AG09309 (cell line): Measurements from ENCODE around the gene VAMP2.
A peak's percentile ranks its signal among the peaks of the same experiment; 100 is the strongest.
"Not testable (repeated sequence)": the region's sequence is repeated elsewhere in the genome, so short reads cannot be mapped to it uniquely, and the experiment has no call there.

Experiments used
- DNase-seq: peaks from one replicate; pipeline ENCODE4 v3.0.0-alpha.2; 2010; ENCODE audit warnings: low read depth
- H3K4me3 ChIP-seq: 2 replicates; pipeline ENCODE4 v1.5.1; 2011; ENCODE audit warnings: mild to moderate bottlenecking, low read depth, low read length, moderate library complexity; ENCODE audit not compliant: control insufficient read depth
- TF ChIP-seq, protein P1 (sequence below): IDR thresholded peaks from 2 replicates; pipeline ENCODE4 v1.5.1; 2011; ENCODE audit warnings: mild to moderate bottlenecking, low read depth, low read length, inconsistent platforms; ENCODE audit not compliant: insufficient read depth, control insufficient read depth; ENCODE audit errors: missing control alignments

The VAMP2 gene

GRCh38 chr17:8173871-8174322 lies 11.1 kb upstream of the VAMP2 start:
- DNase-seq: no peak
- TF ChIP-seq, protein P1, sequence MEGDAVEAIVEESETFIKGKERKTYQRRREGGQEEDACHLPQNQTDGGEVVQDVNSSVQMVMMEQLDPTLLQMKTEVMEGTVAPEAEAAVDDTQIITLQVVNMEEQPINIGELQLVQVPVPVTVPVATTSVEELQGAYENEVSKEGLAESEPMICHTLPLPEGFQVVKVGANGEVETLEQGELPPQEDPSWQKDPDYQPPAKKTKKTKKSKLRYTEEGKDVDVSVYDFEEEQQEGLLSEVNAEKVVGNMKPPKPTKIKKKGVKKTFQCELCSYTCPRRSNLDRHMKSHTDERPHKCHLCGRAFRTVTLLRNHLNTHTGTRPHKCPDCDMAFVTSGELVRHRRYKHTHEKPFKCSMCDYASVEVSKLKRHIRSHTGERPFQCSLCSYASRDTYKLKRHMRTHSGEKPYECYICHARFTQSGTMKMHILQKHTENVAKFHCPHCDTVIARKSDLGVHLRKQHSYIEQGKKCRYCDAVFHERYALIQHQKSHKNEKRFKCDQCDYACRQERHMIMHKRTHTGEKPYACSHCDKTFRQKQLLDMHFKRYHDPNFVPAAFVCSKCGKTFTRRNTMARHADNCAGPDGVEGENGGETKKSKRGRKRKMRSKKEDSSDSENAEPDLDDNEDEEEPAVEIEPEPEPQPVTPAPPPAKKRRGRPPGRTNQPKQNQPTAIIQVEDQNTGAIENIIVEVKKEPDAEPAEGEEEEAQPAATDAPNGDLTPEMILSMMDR: no peak
- peak overlapping the region; percentile 18 for H3K4me3 ChIP-seq

DNA sequence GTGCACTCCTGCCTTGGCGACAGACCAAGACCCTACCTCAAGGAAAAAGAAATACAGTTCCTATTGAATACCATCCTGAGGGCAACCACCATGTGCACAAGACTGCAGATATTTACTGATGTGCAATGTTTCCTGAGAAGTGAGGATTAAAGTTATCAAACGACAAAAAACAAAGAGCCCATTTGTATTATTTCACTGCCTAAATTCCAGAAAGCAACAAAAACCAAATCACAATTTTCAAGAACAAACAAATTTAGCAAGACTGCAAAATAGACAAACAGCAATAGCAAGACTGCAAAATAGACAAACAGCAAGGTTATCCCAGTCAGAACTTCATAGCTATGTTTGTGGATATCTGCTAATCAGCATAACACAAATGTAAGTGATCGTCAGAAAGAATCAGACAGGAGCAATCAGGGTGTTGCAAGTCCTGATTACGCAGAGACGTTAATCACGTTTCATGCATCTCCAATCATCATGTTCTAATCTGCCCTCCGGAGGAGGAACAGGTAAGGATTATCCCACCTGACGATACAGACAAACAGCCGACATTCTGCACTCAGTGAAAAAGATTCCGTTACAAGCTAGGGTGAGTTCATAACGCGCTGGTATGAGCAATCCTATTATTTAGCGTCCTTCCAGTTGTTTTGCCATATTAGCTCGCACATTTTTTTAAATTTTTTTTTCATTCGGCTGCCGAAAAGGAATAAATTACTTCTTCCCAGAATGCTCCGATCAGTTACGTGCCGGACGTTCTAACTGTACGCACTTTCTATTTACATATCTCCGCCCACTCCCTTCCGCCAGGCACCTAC lies 10.5 kb upstream of the VAMP2 start:
- TF ChIP-seq, protein P1: no peak
- peak overlapping the region; percentile 18 for H3K4me3 ChIP-seq
- peak; percentile 90 for DNase-seq

DNA sequence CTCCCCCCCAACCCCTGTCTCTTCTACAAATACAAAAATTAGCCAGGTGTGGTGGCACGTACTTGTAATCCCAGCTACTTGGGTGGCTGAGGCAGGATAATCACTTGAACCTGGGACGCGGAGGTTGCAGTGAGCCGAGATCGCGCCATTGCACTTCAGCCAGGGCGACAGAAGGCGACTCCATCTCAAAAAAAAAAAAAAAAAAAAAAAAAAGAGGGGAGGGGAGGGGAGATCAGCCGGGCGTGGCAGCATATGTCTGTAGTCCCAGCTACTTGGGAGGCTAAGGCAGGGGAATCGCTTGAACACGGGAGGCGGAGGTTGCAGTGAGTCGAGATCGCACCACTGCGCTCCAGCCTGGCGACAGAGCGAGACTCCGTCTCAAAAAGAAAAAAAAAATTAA lies 7.4 kb upstream of the VAMP2 start:
- not testable (repeated sequence) for H3K4me3 ChIP-seq, DNase-seq

DNA sequence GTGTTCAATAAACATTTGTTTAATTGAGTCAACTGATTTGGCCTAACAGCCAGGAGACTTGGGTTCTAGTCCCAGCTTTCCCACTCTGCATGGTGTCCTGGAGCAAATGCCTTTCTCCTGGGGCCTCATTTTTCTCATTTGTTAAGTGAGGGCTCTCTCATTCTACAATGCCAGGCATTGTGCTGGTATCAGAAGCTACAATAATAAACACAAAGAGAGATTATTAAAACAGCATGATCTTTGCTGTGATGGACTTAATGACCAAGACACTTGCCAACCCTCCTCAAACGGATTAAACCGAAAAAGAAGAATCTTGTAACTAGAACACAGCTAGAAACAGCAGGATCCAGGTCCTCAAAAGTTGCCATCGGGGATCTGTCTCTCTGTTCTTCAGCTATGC lies 4.8 kb upstream of the VAMP2 start:
- TF ChIP-seq, protein P1: no peak
- no peak overlapping the region for H3K4me3 ChIP-seq
- DNase-seq: no peak

GRCh38 chr17:8166731-8167130 lies 4.0 kb upstream of the VAMP2 start:
- DNase-seq: no peak
- H3K4me3 ChIP-seq: no peak overlapping the region
- TF ChIP-seq, protein P1: no peak

- TF ChIP-seq, protein P1: no peak
These were observed 2.0 kb upstream of the VAMP2 start for GRCh38 chr17:8164815-8165131.

GRCh38 chr17:8163978-8164814 lies 1.4 kb upstream of the VAMP2 start:
- TF ChIP-seq, protein P1: no peak
- no peak overlapping the region for H3K4me3 ChIP-seq
- DNase-seq: no peak

More at GRCh38 chr17:8164815-8165131, 2.0 kb upstream of the VAMP2 start:
- no peak for DNase-seq
- H3K4me3 ChIP-seq: no peak overlapping the region
